Prostate gland (tissue), 2 donors: ENCODE results near the gene ABCF2. TPM values are rescaled to one million over a fixed set of nuclear protein-coding genes. Genes with fewer than 3 reads are reported as not detected.

Experiments used
- DNase-seq: peaks from one replicate; pipeline ENCODE4 v3.0.0-alpha.2; 2019; ENCODE audit warnings: low spot score
- H3K27ac ChIP-seq, 2 donors: fragments of 200-600 bp; sonication (generic); 2 replicates each; pipeline ENCODE4 v1.5.1; 2017 to 2019
- H3K27me3 ChIP-seq: fragments of 200-600 bp; sonication (generic); replicated peaks from 2 replicates; pipeline ENCODE4 v1.5.1; 2019; ENCODE audit not compliant: insufficient read depth
- H3K36me3 ChIP-seq, 2 donors: fragments of 200-600 bp; sonication (generic); 1 replicate in 1 of 2; 2 replicates in 1 of 2; pipeline versions ENCODE4 v1.5.1 to v1.8.1; 2017 to 2019
- H3K4me1 ChIP-seq: fragments of 200-600 bp; sonication (generic); replicated peaks from 2 replicates; pipeline ENCODE4 v1.5.1; 2019
- H3K4me3 ChIP-seq, 2 donors: fragments of 200-600 bp; sonication (generic); 2 replicates each; pipeline ENCODE4 v1.5.1; 2017 to 2019
- H3K9me3 ChIP-seq: fragments of 200-600 bp; sonication (generic); 2 replicates; pipeline ENCODE4 v1.5.1; 2017
- CTCF ChIP-seq, 4 experiments: fragments of 200-600 bp in 2 of 4; fragments of 450-650 bp in 2 of 4; sonication (generic) in 2 of 4; IDR thresholded peaks; 1 replicate in 3 of 4; 2 replicates in 1 of 4; pipeline ENCODE4 v1.5.1; 2016 to 2019; ENCODE audit warnings: antibody characterized with exemption in 4 of 4, mild to moderate bottlenecking in 2 of 4, moderate library complexity in 2 of 4
- POLR2A ChIP-seq: fragments of 450-650 bp; IDR thresholded peaks from one replicate; pipeline ENCODE4 v1.6.1; 2016; ENCODE audit warnings: antibody characterized with exemption, mild to moderate bottlenecking
- POLR2AphosphoS5 ChIP-seq: sonication (generic); formaldehyde crosslinking; IDR thresholded peaks from one replicate; pipeline ENCODE4 v1.6.1; 2017; ENCODE audit warnings: antibody characterized with exemption
- WGBS: methylation state at CpG from one replicate; pipeline ENCODE4 v1.1.5; 2018; 5-methylcytosine and 5-hydroxymethylcytosine counted together
- intact Hi-C: fragments of 100-400 bp; cut with DNase I; formaldehyde crosslinking; loops from one replicate; pipeline ENCODE4 v1.14.2; 2022
- total RNA-seq, 2 donors: library from RNA; depleted of rRNA; stranded (reverse); fragments of >200 nt; gene quantifications; one replicate each; pipeline ENCODE4 v1.1.0, GENCODE V29; 2016

ABCF2 gene
- total RNA-seq, 2 donors from 2014 or later, result 23.3 to 33.3 TPM

DNA sequence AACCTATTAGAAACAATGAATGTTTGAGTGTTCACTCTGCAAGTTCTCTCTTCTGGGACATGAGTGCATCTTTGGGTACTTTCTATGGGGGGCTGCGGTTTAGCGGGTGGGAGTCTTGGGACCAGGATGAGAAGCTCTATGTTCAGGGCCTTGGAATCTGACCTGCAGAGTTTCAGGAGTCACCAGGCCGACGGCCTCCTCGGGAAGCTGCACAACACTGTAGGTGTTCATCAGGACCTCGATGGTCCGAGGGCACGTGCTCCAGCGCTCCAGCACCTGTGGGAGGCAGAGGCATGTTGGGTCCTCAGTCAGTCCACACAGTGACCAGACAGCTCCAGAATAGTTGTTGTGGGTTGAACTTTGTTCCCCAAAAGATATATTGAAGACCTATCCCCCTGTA, 50.6 kb downstream of the ABCF2 start:
- no peak overlapping the region for H3K4me3 ChIP-seq
- 89% methylated on average over 9 of the region's 9 CpGs for WGBS
- H3K4me1 ChIP-seq, result no peaks in the 10 kb centered on the region
- H3K36me3 ChIP-seq, result no peaks in the 10 kb centered on the region
- H3K27me3 ChIP-seq, result no peaks in the 10 kb centered on the region
- H3K9me3 ChIP-seq, result no peaks in the 10 kb centered on the region
- no peak overlapping the region for H3K27ac ChIP-seq
- intact Hi-C loops, result loop anchor here (5.0 kb wide), 1 partner anchor 126 kb away; no protein-coding TSS in a partner anchor
- DNase-seq, result no peak
- no peak for TF ChIP-seq CTCF (IDR thresholded peaks at IDR 0.05)
- no peak for TF ChIP-seq POLR2AphosphoS5
- no peak for TF ChIP-seq POLR2A

DNA sequence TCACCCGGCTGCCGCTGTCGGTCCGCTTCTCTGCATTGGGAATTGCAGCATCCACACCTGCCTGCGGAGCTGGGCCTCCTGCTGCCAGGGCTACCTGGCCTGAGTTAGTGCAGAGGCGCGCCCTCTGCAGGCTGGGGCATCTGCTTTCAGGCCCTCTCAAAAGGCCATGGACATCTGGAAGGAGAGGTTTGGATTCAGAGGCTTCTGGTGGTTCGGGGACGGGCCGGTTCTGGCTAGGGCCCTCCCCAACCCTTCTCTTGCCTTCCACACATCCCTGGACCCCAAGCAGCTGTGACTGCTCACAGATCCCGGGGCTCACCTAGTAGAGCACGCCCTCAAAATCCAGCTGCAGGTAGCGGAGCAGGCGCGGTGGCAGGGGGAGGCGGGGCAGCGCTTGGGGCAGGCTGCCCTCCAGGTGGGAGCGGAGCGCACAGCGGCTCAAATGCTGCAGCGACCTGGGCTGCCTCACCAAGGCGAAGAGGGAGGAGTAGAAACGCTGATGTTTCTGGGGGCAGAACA, 51.2 kb downstream of the ABCF2 start:
- no peak overlapping the region for H3K4me3 ChIP-seq
- H3K27me3 ChIP-seq, result no peaks in the 10 kb centered on the region
- TF ChIP-seq POLR2A (no peak), CTCF (IDR thresholded peaks at IDR 0.05) (no peak), POLR2AphosphoS5 (no peak)
- no peaks in the 10 kb centered on the region for H3K4me1 ChIP-seq
- H3K27ac ChIP-seq, result no peak overlapping the region
- no peak for DNase-seq
- 70% methylated on average over 23 of the region's 23 CpGs for WGBS
- H3K36me3 ChIP-seq, result no peaks in the 10 kb centered on the region
- intact Hi-C loops, result loop anchor here (5.0 kb wide), 1 partner anchor 126 kb away; no protein-coding TSS in a partner anchor
- no peaks in the 10 kb centered on the region for H3K9me3 ChIP-seq

GRCh38 chr7:151175047-151175792, 51.8 kb downstream of the ABCF2 start:
- H3K9me3 ChIP-seq, result no peaks in the 10 kb centered on the region
- H3K4me1 ChIP-seq, result no peaks in the 10 kb centered on the region
- H3K27me3 ChIP-seq, result no peaks in the 10 kb centered on the region

DNA sequence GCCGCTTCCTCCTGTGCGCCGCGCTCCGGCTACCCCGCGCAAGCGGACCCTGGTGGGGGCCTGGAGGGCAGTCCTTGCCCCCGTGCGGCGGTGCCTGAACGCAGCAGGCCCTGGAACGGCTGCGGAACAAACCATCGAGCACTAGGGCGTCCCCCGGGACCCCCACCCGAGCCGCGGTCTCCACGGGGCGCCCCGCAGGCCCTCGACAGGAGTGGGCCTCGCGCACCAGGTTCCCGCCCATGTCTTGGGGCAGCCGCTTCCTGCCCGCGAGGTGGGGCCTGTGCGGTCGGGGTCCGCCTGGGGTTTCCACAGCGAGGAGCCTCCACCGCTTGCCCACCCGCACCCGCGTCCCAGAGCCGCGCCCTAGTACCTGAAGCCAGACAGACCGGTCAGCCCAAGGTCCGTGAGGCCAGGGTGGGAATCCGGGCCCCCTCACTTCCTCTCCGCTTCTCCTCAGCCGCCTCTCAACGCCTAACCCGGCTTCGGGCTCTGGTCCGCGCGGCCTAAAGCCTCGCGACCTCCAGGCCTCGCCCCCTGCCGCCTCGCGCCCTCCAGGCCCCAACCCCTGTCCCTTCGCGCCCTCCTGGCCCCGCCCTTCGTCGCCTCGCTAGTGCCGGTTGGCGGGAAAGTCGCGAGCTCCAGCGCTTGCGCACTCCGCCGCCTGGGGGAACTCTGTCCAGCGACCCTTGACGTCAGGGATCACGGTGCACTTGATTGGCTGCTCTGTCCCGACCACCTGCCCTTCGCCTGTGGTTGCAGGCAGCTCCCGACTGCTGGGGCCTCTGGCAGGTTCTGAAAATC, 52.6 kb downstream of the ABCF2 start:
- intact Hi-C loops, result loop anchor here (5.0 kb wide), 1 partner anchor 128 kb away; no protein-coding TSS in a partner anchor
- TF ChIP-seq POLR2A (no peak), POLR2AphosphoS5 (no peak), CTCF (IDR thresholded peaks at IDR 0.05) (no peak)
- H3K27me3 ChIP-seq, result no peaks in the 10 kb centered on the region
- no peak overlapping the region for H3K27ac ChIP-seq
- H3K4me3 ChIP-seq, result no peak overlapping the region
- H3K4me1 ChIP-seq, result no peaks in the 10 kb centered on the region
- 50% methylated on average over 61 of the region's 77 CpGs for WGBS
- no peaks in the 10 kb centered on the region for H3K9me3 ChIP-seq
- DNase-seq, result no peak
- H3K36me3 ChIP-seq, result no peaks in the 10 kb centered on the region

More at GRCh38 chr7:151175047-151175792, 51.8 kb downstream of the ABCF2 start:
- H3K27ac ChIP-seq, result no peak overlapping the region
- intact Hi-C loops, result loop anchor here (5.0 kb wide), 1 partner anchor 127 kb away; no protein-coding TSS in a partner anchor
- H3K4me3 ChIP-seq, result no peak overlapping the region
- 80% methylated on average over 16 of the region's 16 CpGs for WGBS
- TF ChIP-seq POLR2AphosphoS5 (no peak), POLR2A (no peak), CTCF (IDR thresholded peaks at IDR 0.05) (no peak)
- no peaks in the 10 kb centered on the region for H3K36me3 ChIP-seq
- no peak for DNase-seq
